SU-DHL-6 (cell line): ENCODE measurements around the gene GLDN.

Experiments
- EZH2phosphoT487 ChIP-seq: fragments of 200-600 bp; sonication (generic), shearing (Covaris generic); conservative IDR thresholded peaks from 2 replicates; pipeline ENCODE4 v1.6.1; 2018; ENCODE audit warnings: mild to moderate bottlenecking, antibody characterized with exemption, low read length, moderate library complexity, mixed read lengths
- TF ChIP-seq, protein P1 (sequence below): fragments of 200-600 bp; sonication (generic); IDR thresholded peaks from one replicate; pipeline ENCODE4 v1.5.1; 2017; ENCODE audit warnings: antibody characterized with exemption, mild to moderate bottlenecking, low read length, moderate library complexity; ENCODE audit not compliant: insufficient read depth, poor library complexity, severe bottlenecking

DNA sequence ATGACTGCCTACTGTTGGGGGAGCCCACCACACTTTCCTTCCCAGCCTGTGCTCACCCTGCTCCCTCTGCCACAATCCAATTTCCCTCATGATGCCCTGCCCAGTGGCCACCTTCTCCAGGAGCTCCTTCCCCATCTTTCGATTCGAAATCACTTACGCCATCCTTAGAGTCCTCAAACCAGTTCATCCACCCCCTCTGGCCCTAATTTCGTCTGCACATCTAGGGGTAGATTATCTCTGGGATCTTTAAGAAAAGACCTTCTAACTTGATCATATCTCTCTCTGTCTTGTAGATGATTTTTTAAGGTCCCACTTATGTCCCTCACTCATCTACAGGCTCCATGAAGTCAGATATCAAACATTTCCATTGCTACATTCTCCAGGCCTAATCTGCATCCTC, 20.1 kb upstream of the GLDN start:
- TF ChIP-seq, protein P1, sequence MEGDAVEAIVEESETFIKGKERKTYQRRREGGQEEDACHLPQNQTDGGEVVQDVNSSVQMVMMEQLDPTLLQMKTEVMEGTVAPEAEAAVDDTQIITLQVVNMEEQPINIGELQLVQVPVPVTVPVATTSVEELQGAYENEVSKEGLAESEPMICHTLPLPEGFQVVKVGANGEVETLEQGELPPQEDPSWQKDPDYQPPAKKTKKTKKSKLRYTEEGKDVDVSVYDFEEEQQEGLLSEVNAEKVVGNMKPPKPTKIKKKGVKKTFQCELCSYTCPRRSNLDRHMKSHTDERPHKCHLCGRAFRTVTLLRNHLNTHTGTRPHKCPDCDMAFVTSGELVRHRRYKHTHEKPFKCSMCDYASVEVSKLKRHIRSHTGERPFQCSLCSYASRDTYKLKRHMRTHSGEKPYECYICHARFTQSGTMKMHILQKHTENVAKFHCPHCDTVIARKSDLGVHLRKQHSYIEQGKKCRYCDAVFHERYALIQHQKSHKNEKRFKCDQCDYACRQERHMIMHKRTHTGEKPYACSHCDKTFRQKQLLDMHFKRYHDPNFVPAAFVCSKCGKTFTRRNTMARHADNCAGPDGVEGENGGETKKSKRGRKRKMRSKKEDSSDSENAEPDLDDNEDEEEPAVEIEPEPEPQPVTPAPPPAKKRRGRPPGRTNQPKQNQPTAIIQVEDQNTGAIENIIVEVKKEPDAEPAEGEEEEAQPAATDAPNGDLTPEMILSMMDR: no peak
- no peak for TF ChIP-seq EZH2phosphoT487
